GM21360 (cell line): Measurements from ENCODE around the gene GADD45A.

ENCODE experiments used
- ATAC-seq: cut with Tn5 transposase; IDR thresholded peaks from one replicate; pipeline ENCODE4 v1.9.1; 2021; ENCODE audit warnings: mild to moderate bottlenecking, moderate library complexity; ENCODE audit not compliant: unreplicated experiment

The GADD45A gene

GRCh38 chr1:67666636-67667035 is 18.4 kb upstream of the GADD45A start:
- no peak for ATAC-seq

DNA sequence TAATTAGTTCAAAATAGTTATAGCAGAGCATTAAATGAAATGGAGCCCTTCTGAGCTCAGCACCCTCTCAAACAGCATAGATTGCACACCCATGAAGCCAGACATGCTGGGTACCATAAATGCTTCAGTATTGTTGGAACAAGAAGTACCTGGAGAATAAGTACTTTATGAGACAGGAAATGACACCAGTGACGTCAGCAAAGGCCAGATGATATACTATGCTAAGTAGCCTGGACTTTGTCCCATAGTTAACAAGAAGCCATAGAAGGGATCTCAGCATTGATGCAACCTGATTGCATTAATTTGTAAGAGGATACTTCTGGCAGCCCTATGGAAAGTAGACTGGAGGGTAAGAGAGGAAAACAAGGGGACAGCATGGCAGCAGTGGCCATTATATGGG is 16.3 kb upstream of the GADD45A start:
- no peak for ATAC-seq

GRCh38 chr1:67672260-67672803 is 12.7 kb upstream of the GADD45A start:
- ATAC-seq = no peak

DNA sequence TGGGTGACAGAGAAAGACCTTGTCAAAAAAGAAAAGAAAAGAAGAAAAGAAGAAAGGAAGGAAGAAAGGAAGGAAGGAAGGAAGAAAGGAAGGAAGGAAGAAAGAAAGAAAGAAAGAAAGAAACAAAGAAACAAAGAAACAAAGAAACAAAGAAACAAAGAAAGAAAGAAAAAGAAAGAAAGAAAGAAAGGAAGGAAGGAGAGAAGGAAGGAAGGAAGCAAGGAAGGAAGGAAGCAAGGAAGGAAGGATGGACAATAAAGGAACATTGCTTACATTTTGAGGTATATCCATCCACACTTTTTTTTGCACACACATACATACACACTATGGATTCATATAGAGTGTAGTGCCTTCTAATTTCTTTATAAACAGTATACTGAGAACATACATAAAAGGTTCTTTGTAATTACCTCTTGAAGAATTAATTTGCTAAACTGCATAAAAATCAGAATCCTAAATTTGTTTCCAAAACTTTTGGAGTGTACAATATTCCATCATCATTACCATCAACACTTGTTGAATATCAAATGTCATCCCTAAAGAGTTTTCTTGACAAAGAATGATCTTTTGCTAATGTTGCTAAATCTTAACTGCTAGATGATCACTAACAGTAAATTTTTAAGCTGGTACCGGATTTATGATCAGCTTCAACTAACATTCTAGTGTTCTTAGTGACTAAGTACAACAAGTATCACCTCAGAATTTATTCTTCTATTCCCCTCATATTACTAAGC is 11.4 kb upstream of the GADD45A start:
- no peak for ATAC-seq

DNA sequence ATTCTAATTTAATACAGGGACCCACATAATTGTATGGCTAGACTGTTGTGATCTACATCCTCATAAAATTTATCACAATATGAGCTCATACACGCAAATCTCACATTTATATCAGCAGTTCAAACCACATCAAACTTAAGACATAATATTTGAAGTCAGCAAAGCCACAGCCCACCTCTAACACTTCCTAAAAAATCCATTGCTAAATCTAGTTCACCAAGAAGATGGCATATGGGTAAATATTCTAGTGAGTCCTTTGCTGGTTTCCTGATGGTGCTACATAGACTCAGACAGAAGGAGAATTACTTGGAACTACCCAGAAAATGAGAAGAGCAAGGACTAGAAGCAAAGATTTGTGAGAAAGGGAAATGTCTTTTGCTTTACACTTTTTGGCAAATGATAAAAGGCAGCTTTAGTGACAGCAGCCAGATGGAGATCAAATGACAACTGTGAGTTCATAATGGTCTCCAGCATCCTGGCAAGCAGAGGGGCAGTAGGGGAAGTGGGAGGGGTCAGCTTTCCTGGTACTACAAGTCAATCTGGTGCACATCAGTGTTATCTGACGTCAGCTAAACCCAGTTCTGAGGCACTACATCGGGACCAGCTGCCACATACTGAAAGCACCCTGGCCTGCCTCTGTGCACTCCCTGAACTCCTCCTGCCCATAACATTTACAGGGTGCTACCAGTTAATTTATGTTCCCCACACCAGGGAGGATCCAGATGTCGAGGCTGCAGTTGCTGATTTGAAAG is 10.6 kb upstream of the GADD45A start:
- ATAC-seq = no peak

DNA sequence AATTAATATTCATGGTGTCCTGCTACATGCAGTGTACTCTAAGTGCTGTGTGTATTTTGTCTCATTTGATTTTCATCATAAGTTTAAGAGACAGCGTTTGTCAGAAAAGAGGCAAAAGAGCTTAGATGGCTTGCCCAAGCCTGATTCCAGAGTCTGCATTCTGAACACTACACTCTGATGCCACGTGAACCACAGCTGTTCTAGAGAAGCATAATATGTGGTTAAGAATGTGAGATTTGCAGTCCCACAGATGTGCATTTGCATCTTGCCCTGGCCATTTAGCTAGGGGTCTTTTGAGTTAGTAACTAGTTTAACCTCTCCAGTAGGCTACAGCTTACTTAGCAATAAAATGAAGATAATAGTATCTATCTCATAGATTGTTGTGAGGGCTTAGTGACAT is 9.2 kb upstream of the GADD45A start:
- no peak for ATAC-seq

GRCh38 chr1:67676287-67676686 is 8.7 kb upstream of the GADD45A start:
- no peak for ATAC-seq

DNA sequence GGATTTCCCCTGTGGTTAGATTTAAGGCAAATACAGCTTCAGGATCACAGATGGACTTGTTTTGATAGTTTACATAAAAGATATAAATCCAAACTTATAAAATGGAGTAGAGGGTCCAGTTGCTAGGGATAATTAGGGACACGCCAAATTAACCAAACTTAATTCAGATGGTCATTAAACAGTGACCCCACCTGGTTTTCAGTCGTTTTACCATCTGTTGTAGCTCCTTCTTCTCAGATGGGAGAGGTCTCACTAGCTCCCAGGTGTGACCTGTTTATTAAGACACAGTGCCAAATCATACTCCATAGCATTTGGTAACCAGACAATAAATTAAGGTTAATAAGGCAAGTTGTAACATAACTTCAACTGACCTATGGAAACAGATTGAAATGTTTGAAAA is 8.1 kb upstream of the GADD45A start:
- ATAC-seq = no peak

GRCh38 chr1:67677408-67677807 is 7.6 kb upstream of the GADD45A start:
- ATAC-seq = no peak

DNA sequence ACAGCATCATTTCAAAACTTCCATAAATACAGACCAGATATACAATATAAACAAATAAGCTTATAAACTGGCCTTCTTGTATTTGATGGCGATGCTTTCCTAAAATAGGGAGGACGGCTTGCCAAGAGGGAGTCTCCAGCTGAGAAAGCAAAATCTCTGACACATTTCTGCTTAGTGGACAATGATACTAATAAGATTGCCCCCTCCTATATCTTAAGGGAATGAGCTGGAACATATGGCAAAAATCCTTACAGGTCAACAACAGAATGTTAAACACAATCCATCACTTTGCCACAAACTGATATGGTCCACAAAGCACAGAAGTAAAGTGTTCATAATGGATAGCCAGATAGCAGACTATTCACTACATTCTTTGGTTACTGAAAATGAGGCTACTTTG is 7.1 kb upstream of the GADD45A start:
- ATAC-seq = no peak

DNA sequence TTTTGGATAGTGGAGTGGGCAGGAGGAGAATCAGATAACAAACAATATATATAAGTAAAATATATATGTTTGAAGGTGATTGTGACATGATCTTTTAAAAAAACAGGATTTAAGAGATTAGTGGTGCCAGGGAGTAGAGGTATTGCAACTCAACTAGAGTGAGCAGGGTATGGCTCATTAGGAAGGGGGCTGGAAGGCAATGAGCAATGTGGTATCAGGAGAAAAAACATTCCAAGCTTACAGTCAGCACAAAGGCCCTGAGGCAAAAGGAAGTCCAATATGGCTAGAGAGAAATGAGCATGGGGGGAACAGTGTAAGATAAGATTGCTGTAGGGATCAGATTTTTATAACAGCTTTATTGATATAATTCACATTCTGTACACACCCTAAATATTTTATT is 5.3 kb upstream of the GADD45A start:
- no peak for ATAC-seq

DNA sequence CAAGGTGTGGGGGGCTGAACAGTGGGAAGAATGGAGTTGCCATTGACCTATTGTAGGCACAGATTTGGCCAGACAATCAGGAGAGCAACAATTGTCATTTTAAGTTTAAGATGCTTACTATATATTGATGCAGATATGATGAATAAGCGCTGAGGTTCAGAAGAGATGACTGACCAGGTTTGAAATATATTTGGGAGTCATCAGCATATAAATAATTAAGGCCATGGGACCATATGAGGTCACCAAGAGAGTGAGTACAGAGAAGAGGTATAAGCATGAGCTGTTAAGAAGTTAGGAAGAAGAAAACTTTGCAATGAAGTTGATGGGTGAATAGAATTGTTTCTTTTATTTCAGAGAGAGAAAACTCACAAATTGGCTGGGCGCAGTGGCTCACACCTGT is 4.5 kb upstream of the GADD45A start:
- ATAC-seq = no peak

GRCh38 chr1:67682659-67683197 is 2.3 kb upstream of the GADD45A start:
- ATAC-seq = no peak

DNA sequence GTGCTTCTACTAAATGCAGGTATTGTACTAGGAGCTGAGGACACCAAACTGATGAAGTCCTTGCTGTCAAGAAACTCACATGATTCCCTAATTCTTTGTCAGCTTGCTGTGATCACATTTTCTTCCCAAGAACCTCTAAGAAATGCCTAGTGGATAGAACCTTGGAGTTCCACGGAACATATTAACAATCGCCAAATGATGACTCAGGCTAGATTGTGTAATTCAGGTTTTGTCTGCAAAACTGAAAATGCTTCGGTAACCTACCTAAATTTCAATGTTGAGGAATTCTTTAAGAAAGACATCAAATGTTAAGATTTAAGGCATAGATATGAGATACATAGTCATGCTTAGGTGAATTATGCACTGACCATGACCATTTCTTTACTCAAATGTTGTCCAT is 1.7 kb upstream of the GADD45A start:
- no peak for ATAC-seq

GRCh38 chr1:67683766-67684525 is 1.1 kb upstream of the GADD45A start:
- ATAC-seq = no peak

- ATAC-seq = no peak
Observed at GRCh38 chr1:67684526-67685066, 405 bp upstream of the GADD45A start.

GRCh38 chr1:67685558-67686266 is 711 bp downstream of the GADD45A start:
- peak; percentile 6 for ATAC-seq

- ATAC-seq = peak; percentile 19
Observed at GRCh38 chr1:67686267-67687197, 1.5 kb downstream of the GADD45A start.

DNA sequence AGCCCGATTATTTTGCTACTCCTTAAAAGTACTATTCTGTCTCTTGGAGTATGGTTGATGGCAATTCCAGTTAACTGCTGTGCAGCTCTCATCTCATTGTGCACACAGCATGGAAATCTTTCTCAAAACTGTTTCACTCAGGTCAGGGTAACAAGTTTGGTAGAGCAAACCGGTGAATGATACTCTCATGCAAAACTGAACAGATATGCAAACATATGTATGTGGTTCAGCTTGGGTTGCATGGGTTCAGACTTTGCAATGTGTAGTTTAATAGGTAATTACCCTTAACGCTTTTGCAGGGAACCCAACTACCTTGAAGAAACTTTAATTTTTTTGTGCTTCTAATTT is 2.2 kb downstream of the GADD45A start:
- ATAC-seq = no peak
